SK-N-SH treated with all-trans-retinoic acid at 6 μM for 48 hours (cell line): Measurements from ENCODE around the gene PTPRN2.

Experiments
- ATAC-seq: fragments of 200-7000 bp; cut with Tn5 transposase; 3 replicates; pipeline ENCODE4 v1.9.1; 2020; ENCODE audit warnings: mild to moderate bottlenecking, moderate library complexity
- ARNTL ChIP-seq: fragments of 450-650 bp; formaldehyde crosslinking; IDR thresholded peaks from 2 replicates; pipeline ENCODE4 v1.5.0; 2020; ENCODE audit warnings: low read depth, mild to moderate bottlenecking, moderate library complexity, borderline replicate concordance
- BACH2 ChIP-seq: fragments of 250-450 bp; sonication (Bioruptor Pico); IDR thresholded peaks from 2 replicates; pipeline ENCODE4 v1.9.0; 2021; ENCODE audit warnings: mild to moderate bottlenecking, borderline replicate concordance
- CREB5 ChIP-seq: fragments of 250-450 bp; sonication (Bioruptor Pico); IDR thresholded peaks from 2 replicates; pipeline ENCODE4 v1.5.1; 2020; ENCODE audit warnings: low read depth, mild to moderate bottlenecking, moderate library complexity
- CSDC2 ChIP-seq: fragments of 250-450 bp; sonication (Bioruptor Pico); IDR thresholded peaks from 2 replicates; pipeline ENCODE4 v1.5.0; 2020; ENCODE audit warnings: mild to moderate bottlenecking, moderate library complexity
- ESRRG ChIP-seq: fragments of 250-450 bp; sonication (Bioruptor Pico); IDR thresholded peaks from 2 replicates; pipeline ENCODE4 v1.6.1; 2021; ENCODE audit warnings: mild to moderate bottlenecking
- GLIS3 ChIP-seq: fragments of 250-450 bp; sonication (Bioruptor Pico); IDR thresholded peaks from 2 replicates; pipeline ENCODE4 v1.5.0; 2020; ENCODE audit warnings: mild to moderate bottlenecking, moderate library complexity
- ISL1 ChIP-seq: fragments of 250-450 bp; sonication (Bioruptor Pico); IDR thresholded peaks from 2 replicates; pipeline ENCODE4 v2.1.2; 2022; ENCODE audit warnings: mild to moderate bottlenecking, moderate library complexity
- OSR1 ChIP-seq: fragments of 250-450 bp; sonication (Bioruptor Pico); IDR thresholded peaks from 2 replicates; pipeline ENCODE4 v1.8.0; 2022; ENCODE audit warnings: moderate library complexity, mild to moderate bottlenecking, inconsistent platforms
- PATZ1 ChIP-seq: fragments of 250-450 bp; sonication (Bioruptor Pico); IDR thresholded peaks from 2 replicates; pipeline ENCODE4 v1.8.0; 2020; ENCODE audit warnings: mild to moderate bottlenecking, moderate library complexity, borderline replicate concordance
- POU6F1 ChIP-seq: fragments of 250-450 bp; sonication (Bioruptor Pico); IDR thresholded peaks from 2 replicates; pipeline ENCODE4 v1.8.0; 2021; ENCODE audit warnings: low read depth, mild to moderate bottlenecking, moderate library complexity, borderline replicate concordance
- PPARA ChIP-seq: fragments of 250-450 bp; sonication (Bioruptor Pico); IDR thresholded peaks from 2 replicates; pipeline ENCODE4 v1.5.0; 2020; ENCODE audit warnings: mild to moderate bottlenecking, borderline replicate concordance
- RARB ChIP-seq: fragments of 250-450 bp; sonication (Bioruptor Pico); IDR thresholded peaks from 2 replicates; pipeline ENCODE4 v1.8.0; 2021; ENCODE audit warnings: mild to moderate bottlenecking, moderate library complexity
- SNAI2 ChIP-seq: fragments of 250-450 bp; sonication (Bioruptor Pico); IDR thresholded peaks from 2 replicates; pipeline ENCODE4 v1.5.0; 2020; ENCODE audit warnings: mild to moderate bottlenecking, moderate library complexity
- TCF4 ChIP-seq: fragments of 250-450 bp; sonication (Bioruptor Pico); IDR thresholded peaks from 2 replicates; pipeline ENCODE4 v1.8.0; 2021; ENCODE audit warnings: mild to moderate bottlenecking, moderate library complexity, borderline replicate concordance
- TOX ChIP-seq: fragments of 250-450 bp; sonication (Bioruptor Pico); IDR thresholded peaks from 2 replicates; pipeline ENCODE4 v1.8.0; 2021; ENCODE audit warnings: mild to moderate bottlenecking, moderate library complexity, borderline replicate concordance
- TSHZ2 ChIP-seq: fragments of 250-450 bp; sonication (Bioruptor Pico); IDR thresholded peaks from 2 replicates; pipeline ENCODE4 v1.5.0; 2020; ENCODE audit warnings: mild to moderate bottlenecking, moderate library complexity
- ZC3H10 ChIP-seq: fragments of 250-450 bp; sonication (Bioruptor Pico); IDR thresholded peaks from 2 replicates; pipeline ENCODE4 v1.5.1; 2021; ENCODE audit warnings: mild to moderate bottlenecking, moderate library complexity
- ZFP3 ChIP-seq: fragments of 250-450 bp; sonication (Bioruptor Pico); IDR thresholded peaks from 2 replicates; pipeline ENCODE4 v1.5.0; 2020; ENCODE audit warnings: mild to moderate bottlenecking, moderate library complexity
- ZFP30 ChIP-seq: fragments of 450-650 bp; formaldehyde crosslinking; IDR thresholded peaks from 2 replicates; pipeline ENCODE4 v1.5.0; 2022; ENCODE audit warnings: mild to moderate bottlenecking, moderate library complexity
- ZNF565 ChIP-seq: fragments of 450-650 bp; formaldehyde crosslinking; conservative IDR thresholded peaks from 2 replicates; pipeline ENCODE4 v1.5.0; 2020; ENCODE audit warnings: low read depth, mild to moderate bottlenecking, moderate library complexity
- ZNF70 ChIP-seq: fragments of 450-650 bp; formaldehyde crosslinking; IDR thresholded peaks from 2 replicates; pipeline ENCODE4 v1.5.0; 2020; ENCODE audit warnings: mild to moderate bottlenecking, moderate library complexity
- ZNF8 ChIP-seq: fragments of 450-650 bp; formaldehyde crosslinking; IDR thresholded peaks from 2 replicates; pipeline ENCODE4 v1.5.0; 2020; ENCODE audit warnings: mild to moderate bottlenecking, moderate library complexity

PTPRN2 gene

GRCh38 chr7:158454631-158455030, 133.0 kb downstream of the PTPRN2 start:
- no peak for TF ChIP-seq ZFP3 (CRISPR knock-in tag)
- TF ChIP-seq OSR1 (CRISPR knock-in tag), result no peak
- TF ChIP-seq PATZ1 (CRISPR knock-in tag), result no peak
- no peak for TF ChIP-seq TSHZ2 (CRISPR knock-in tag)
- no peak for TF ChIP-seq POU6F1 (CRISPR knock-in tag)
- TF ChIP-seq TCF4 (CRISPR knock-in tag), result no peak
- TF ChIP-seq ZNF565, result no peak
- no peak for TF ChIP-seq ZC3H10 (CRISPR knock-in tag)
- TF ChIP-seq CREB5 (CRISPR knock-in tag), result no peak
- no peak for TF ChIP-seq RARB
- TF ChIP-seq SNAI2 (CRISPR knock-in tag), result no peak
- TF ChIP-seq ARNTL (CRISPR knock-in tag), result no peak
- TF ChIP-seq TOX, result no peak
- no peak for TF ChIP-seq ZNF70 (CRISPR knock-in tag)
- TF ChIP-seq ESRRG, result no peak
- no peak for TF ChIP-seq ISL1 (CRISPR knock-in tag)
- no peak for TF ChIP-seq ZFP30
- ATAC-seq, result no peak

GRCh38 chr7:158453663-158454062, 134.0 kb downstream of the PTPRN2 start:
- no peak for ATAC-seq
- TF ChIP-seq ZNF8, result no peak
- TF ChIP-seq ZNF565, result no peak
- TF ChIP-seq GLIS3, result no peak
- no peak for TF ChIP-seq BACH2 (CRISPR knock-in tag)
- TF ChIP-seq TOX, result no peak
- TF ChIP-seq ZFP3 (CRISPR knock-in tag), result no peak
- TF ChIP-seq TCF4 (CRISPR knock-in tag), result no peak
- TF ChIP-seq CSDC2, result no peak
- no peak for TF ChIP-seq TSHZ2 (CRISPR knock-in tag)

- no peak for ATAC-seq
- no peak for TF ChIP-seq ZFP3 (CRISPR knock-in tag)
- no peak for TF ChIP-seq ZNF565
- TF ChIP-seq ZFP30, result no peak
- no peak for TF ChIP-seq ZC3H10 (CRISPR knock-in tag)
- no peak for TF ChIP-seq ZNF70 (CRISPR knock-in tag)
- no peak for TF ChIP-seq GLIS3
- TF ChIP-seq PPARA (CRISPR knock-in tag), result no peak
- TF ChIP-seq TOX, result no peak
- TF ChIP-seq TSHZ2 (CRISPR knock-in tag), result no peak
- no peak for TF ChIP-seq PATZ1 (CRISPR knock-in tag)
- no peak for TF ChIP-seq OSR1 (CRISPR knock-in tag)
Observed at GRCh38 chr7:158452331-158452730, 135.3 kb downstream of the PTPRN2 start.
